DND-41 (cell line): ENCODE results near the gene PRR20C.
"Not testable (repeated sequence)": the region's sequence is repeated elsewhere in the genome, so short reads cannot be mapped to it uniquely, and the experiment has no call there.

Source experiments
- ATAC-seq: fragments of 200-7000 bp; cut with Tn5 transposase; 3 replicates; pipeline ENCODE4 v1.9.1; 2021; ENCODE audit warnings: low read depth; ENCODE audit not compliant: insufficient read depth
- DNase-seq: peaks from one replicate; pipeline ENCODE4 v3.0.0-alpha.2; 2020
- H2AFZ ChIP-seq: 2 replicates; pipeline ENCODE4 v1.6.0; 2012; ENCODE audit warnings: low read depth, low read length
- H3K27ac ChIP-seq: 2 replicates; pipeline ENCODE4 v1.5.1; 2012; ENCODE audit warnings: low read length, inconsistent platforms
- H3K27me3 ChIP-seq: fragments of 200-600 bp; sonication (generic); 2 replicates; pipeline ENCODE4 v1.6.0; 2012; ENCODE audit warnings: low read length, mild to moderate bottlenecking, inconsistent platforms; ENCODE audit not compliant: insufficient read depth, poor library complexity
- H3K36me3 ChIP-seq: 2 replicates; pipeline ENCODE4 v1.5.1; 2012; ENCODE audit warnings: low read length, inconsistent platforms; ENCODE audit not compliant: insufficient read depth
- H3K4me1 ChIP-seq: 2 replicates; pipeline ENCODE4 v1.5.1; 2012; ENCODE audit warnings: mild to moderate bottlenecking, low read length; ENCODE audit not compliant: insufficient read depth
- H3K4me2 ChIP-seq: 2 replicates; pipeline ENCODE4 v1.6.0; 2012; ENCODE audit warnings: mild to moderate bottlenecking, moderate library complexity, low read length, inconsistent platforms; ENCODE audit not compliant: insufficient read depth
- H3K4me3 ChIP-seq, 2 experiments: fragments of 200-600 bp in 1 of 2; shearing (Covaris generic) in 1 of 2; 2 replicates each; pipeline ENCODE4 v1.5.1; 2012 to 2016; ENCODE audit warnings: inconsistent platforms in 2 of 2, low read length in 2 of 2, mild to moderate bottlenecking in 2 of 2, low read depth in 1 of 2, moderate library complexity in 1 of 2
- H3K79me2 ChIP-seq: 2 replicates; pipeline ENCODE4 v1.6.0; 2012; ENCODE audit warnings: low read length, inconsistent platforms; ENCODE audit not compliant: insufficient read depth
- H3K9ac ChIP-seq: 2 replicates; pipeline ENCODE4 v1.6.0; 2012; ENCODE audit warnings: low read depth, mild to moderate bottlenecking, inconsistent platforms, low read length, moderate library complexity
- H3K9me3 ChIP-seq: 2 replicates; pipeline ENCODE4 v1.5.1; 2012; ENCODE audit warnings: low read length, moderate library complexity, mild to moderate bottlenecking, inconsistent platforms; ENCODE audit not compliant: insufficient read depth, severe bottlenecking
- H4K20me1 ChIP-seq: 2 replicates; pipeline ENCODE4 v1.6.0; 2012; ENCODE audit warnings: low read length; ENCODE audit not compliant: insufficient read depth
- CTCF ChIP-seq: IDR thresholded peaks from 2 replicates; pipeline ENCODE4 v1.5.1; 2012; ENCODE audit warnings: borderline replicate concordance, low read length, moderate library complexity, mild to moderate bottlenecking; ENCODE audit not compliant: poor library complexity, severe bottlenecking; ENCODE audit errors: extremely low read depth
- EZH2 ChIP-seq: IDR thresholded peaks from 3 replicates; pipeline ENCODE4 v1.6.1; 2012; ENCODE audit warnings: borderline replicate concordance, low read depth, mild to moderate bottlenecking, moderate library complexity, low read length, inconsistent platforms; ENCODE audit not compliant: severe bottlenecking

Gene PRR20C

GRCh38 chr13:57153761-57154160 lies at the start of gene PRR20C:
Gene PRR20C (plus strand): TSS chr13:57154061. CDS start chr13:57154448, 387 bp downstream.
- not testable (repeated sequence) for H3K4me2 ChIP-seq, H3K36me3 ChIP-seq, H3K27ac ChIP-seq, H4K20me1 ChIP-seq, H2AFZ ChIP-seq, H3K4me3 ChIP-seq, H3K4me1 ChIP-seq, H3K9me3 ChIP-seq, ATAC-seq, H3K79me2 ChIP-seq, DNase-seq, H3K9ac ChIP-seq, H3K27me3 ChIP-seq

DNA sequence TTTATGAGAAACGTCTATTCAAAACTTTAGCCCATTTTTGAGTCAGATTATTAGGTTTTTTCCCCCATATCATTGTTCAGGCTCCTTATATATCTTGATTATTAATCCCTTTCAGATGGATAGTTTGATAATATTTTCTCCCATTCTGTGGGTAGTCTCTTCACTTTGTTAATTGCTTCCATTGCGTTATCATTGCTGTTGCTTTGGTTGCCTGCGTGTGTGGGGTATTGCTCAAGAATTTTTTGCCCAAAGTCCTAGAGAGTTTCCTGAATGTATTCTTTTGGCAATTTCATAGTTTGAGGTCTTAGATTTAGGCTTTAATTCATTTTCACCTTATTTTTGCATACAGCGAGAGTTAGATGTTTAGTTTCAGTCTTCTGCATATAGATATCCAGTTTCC lies 38.9 kb upstream of the PRR20C start:
- DNase-seq (no peak), ATAC-seq (no peak)
- no peaks in the 10 kb centered on the region for H3K4me1 ChIP-seq
- no peak for TF ChIP-seq CTCF
- TF ChIP-seq EZH2 = no peak
- H2AFZ ChIP-seq = no peak overlapping the region
- no peaks in the 10 kb centered on the region for H3K36me3 ChIP-seq
- no peak overlapping the region for H3K27ac ChIP-seq
- no peaks in the 10 kb centered on the region for H3K79me2 ChIP-seq
- no peaks in the 10 kb centered on the region for H3K27me3 ChIP-seq
- H3K9ac ChIP-seq = no peak overlapping the region
- H3K4me2 ChIP-seq = no peak overlapping the region
- no peaks in the 10 kb centered on the region for H3K9me3 ChIP-seq
- no peak overlapping the region for H3K4me3 ChIP-seq
- H4K20me1 ChIP-seq = no peaks in the 10 kb centered on the region

- Histone ChIP-seq H3K4me1 (no peaks in the 10 kb centered on the region), H3K9me3 (no peaks in the 10 kb centered on the region), H3K9ac (no peak overlapping the region), H2AFZ (no peak overlapping the region), H3K4me3 (no peak overlapping the region), H3K27ac (no peak overlapping the region), H3K79me2 (no peaks in the 10 kb centered on the region), H3K4me2 (no peak overlapping the region), H3K36me3 (no peaks in the 10 kb centered on the region), H4K20me1 (no peaks in the 10 kb centered on the region), H3K27me3 (no peaks in the 10 kb centered on the region)
- no peak for DNase-seq
- TF ChIP-seq EZH2 (no peak), CTCF (no peak)
- ATAC-seq = no peak
Measured at GRCh38 chr13:57123681-57124080, 30.2 kb upstream of the PRR20C start.

GRCh38 chr13:57128909-57129308 lies 25.0 kb upstream of the PRR20C start:
- Histone ChIP-seq H3K4me2 (no peak overlapping the region), H3K9ac (no peak overlapping the region), H3K27ac (no peak overlapping the region), H4K20me1 (no peaks in the 10 kb centered on the region), H3K4me3 (no peak overlapping the region), H3K79me2 (no peaks in the 10 kb centered on the region), H3K36me3 (no peaks in the 10 kb centered on the region), H3K27me3 (no peaks in the 10 kb centered on the region), H3K4me1 (no peaks in the 10 kb centered on the region), H2AFZ (no peak overlapping the region), H3K9me3 (no peaks in the 10 kb centered on the region)
- DNase-seq (no peak), ATAC-seq (no peak)
- TF ChIP-seq CTCF (no peak), EZH2 (no peak)
